ENCODE results near the gene KCTD7. TPM values are rescaled to one million over a fixed set of nuclear protein-coding genes. Genes with fewer than 3 reads are reported as not detected.
"Not testable (repeated sequence)": the region's sequence is repeated elsewhere in the genome, so short reads cannot be mapped to it uniquely, and the experiment has no call there.

The KCTD7 gene
- total and polyA plus RNA-seq, 4 experiments from 2014 or later, result 10.1 to 63.8 (median 39.7) TPM

DNA sequence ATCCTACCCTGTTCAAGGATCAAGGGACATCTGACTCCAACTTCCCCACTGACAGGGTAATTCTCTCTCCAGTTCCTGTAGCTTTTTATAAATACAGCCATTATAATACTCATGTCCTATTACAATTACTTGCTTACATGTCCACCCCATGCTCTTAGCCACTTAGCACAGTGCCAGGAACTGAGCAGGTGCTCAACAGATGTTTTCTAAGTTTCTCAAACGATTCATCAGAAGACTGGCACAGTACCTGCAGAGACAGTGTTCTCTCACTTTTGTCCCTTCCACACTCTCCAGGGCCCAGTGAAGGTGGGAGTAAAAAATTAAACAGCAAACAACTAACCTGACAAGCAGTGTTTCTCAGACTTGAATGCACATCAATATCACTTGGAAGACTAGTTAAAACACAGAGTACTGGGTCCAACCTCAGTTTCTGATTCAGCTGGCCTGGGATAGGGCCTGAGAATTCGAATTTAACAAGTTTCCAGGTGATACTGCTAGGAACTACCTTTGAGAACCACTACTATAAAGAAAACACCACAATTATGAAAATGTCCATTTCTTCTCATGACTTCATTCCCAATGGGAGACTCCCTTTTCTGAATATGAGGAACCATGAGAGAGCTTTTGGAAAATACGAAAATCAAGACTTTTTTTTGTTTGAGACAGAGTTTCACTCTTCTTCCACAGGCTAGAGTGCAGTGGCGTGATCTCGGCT is 39.7 kb upstream of the KCTD7 start:
- H3K9me3 ChIP-seq (ENCODE audit: control insufficient read depth in 1 of 2, low read length in 2 of 2); H3K4me3 ChIP-seq (ENCODE audit: low read length in 2 of 2); CTCF ChIA-PET (ENCODE audit: partially characterized antibody); H3K27me3 Mint-ChIP-seq; H3K36me3 ChIP-seq (ENCODE audit: insufficient read depth, low read length); DNase-seq; H3K9me3 Mint-ChIP-seq; H3K27me3 ChIP-seq (ENCODE audit: insufficient read depth, low read length); H3K27ac ChIP-seq (ENCODE audit: low read depth, low read length): not testable (repeated sequence)
- Mint-ChIP-seq H3K4me1 (peaks cover 39 to 80% (median 58%) of the 10 kb centered on the region in 4 donors), H3K27ac (peak overlapping the region in 6 of 7 donors; percentile 22 to 72 (median 42)), H3K4me3 (peak overlapping the region in 6 of 8 donors; percentile 15 to 98 (median 55)), H3K36me3 (peaks cover 4 to 19% of the 10 kb centered on the region in 2 donors)
- H3K4me1 ChIP-seq (ENCODE audit: insufficient read depth, low read length), result peaks cover 56% of the 10 kb centered on the region
- POLR2A ChIA-PET (ENCODE audit: partially characterized antibody), result interaction anchor here (1.2 kb wide), 1 partner anchor 40 kb away, joined by 3 read pairs; the partner anchor contains the start of gene KCTD7
- intact Hi-C loops (cut with micrococcal nuclease), result loop anchor here (2.0 kb wide), 1 partner anchor 110 kb away; no protein-coding TSS in a partner anchor

DNA sequence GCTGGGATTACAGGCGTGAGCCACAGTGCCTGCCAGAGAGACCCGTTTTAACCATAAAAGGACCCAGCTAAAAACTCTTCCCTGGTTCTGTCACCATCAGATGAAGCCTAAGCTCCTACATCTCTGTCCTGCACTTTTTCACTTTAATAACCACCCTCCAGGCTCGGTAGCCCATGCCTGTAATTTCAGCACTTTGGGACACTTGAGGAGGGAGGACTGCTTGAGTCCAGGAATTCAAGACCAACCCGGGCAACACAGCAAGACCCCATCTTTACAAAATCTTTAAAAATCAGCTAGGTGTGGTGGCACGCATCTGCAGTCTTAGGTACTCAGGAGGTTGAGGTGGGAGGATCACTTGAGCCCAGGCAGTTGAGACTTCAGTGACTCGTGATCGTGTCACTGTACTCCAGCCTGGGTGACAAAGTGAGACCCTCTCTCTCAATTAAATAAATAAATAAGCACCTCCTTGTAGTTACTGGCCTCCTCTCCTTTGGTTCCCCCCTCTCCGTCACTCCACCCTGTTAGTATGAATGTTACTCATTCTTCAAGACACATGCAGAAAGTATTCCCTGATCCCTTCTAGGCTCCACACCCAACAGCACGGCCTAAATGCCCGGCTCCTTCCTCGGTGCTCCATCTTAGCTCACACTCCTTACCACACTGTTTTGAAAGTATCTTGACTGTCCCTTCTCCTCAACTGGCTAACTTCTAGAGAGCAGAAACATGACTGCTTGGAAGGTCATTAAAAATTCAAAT is 38.2 kb upstream of the KCTD7 start:
- DNase-seq; H3K27me3 ChIP-seq (ENCODE audit: insufficient read depth, low read length); CTCF ChIA-PET (ENCODE audit: partially characterized antibody); H3K36me3 ChIP-seq (ENCODE audit: insufficient read depth, low read length); intact Hi-C loops (cut with micrococcal nuclease); H3K27me3 Mint-ChIP-seq; H3K4me3 ChIP-seq (ENCODE audit: low read length in 2 of 2); H3K9me3 ChIP-seq (ENCODE audit: control insufficient read depth in 1 of 2, low read length in 2 of 2); H3K9me3 Mint-ChIP-seq: not testable (repeated sequence)
- H3K27ac ChIP-seq (ENCODE audit: low read depth, low read length), result peak overlapping the region; percentile 19
- peak overlapping the region; percentile 77 to 99 (median 97) for H3K4me3 Mint-ChIP-seq
- H3K4me1 ChIP-seq (ENCODE audit: insufficient read depth, low read length), result peaks cover 56% of the 10 kb centered on the region
- H3K27ac Mint-ChIP-seq, result peak overlapping the region; percentile 75 to 99 (median 96)
- H3K4me1 Mint-ChIP-seq, result peaks cover 37 to 75% (median 57%) of the 10 kb centered on the region in 4 donors
- peaks cover 0 to 17% of the 10 kb centered on the region in 2 donors for H3K36me3 Mint-ChIP-seq
- POLR2A ChIA-PET (ENCODE audit: partially characterized antibody), result interaction anchor here (1.3 to 3.2 kb wide), 4 partner anchors 40 to 405 kb away, joined by 3 to 19 read pairs (median 10); partner anchors contain the start of gene SBDS

DNA sequence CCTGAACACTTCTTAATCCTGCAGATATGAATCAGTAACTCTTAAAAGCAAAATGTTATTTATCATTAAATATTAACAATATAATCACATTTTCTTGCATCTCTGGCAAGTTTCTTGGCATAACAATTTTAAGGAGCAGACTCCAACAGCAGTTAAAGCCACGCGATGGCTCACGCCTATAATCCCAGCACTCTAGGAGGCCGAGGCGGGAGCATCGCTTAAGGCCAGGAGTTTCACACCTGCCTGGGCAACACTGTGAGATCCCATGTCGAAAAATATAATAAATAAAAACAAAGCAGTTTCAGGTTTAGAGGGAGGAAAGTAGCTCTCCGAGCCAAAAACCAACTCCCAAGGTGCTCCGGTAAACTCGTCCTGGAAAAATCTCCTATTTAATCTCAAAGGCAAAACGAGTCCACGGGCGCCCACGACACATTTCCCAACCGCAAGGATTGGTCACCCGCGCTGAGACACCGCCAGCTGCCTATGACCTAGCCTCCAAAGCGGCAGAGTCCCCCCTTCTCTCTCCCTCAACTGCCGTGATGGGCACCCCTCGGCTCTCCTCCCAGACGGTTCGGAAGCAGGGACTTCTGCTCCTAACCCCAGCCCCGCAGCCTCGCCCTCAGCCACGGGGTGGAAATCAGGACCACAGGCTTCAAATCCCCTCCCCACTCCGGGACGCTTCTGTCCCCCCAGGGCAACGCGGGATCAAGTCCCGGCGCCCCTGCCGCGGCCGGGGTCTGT is 37.5 kb upstream of the KCTD7 start:
- H3K36me3 Mint-ChIP-seq, result peaks cover 0 to 14% of the 10 kb centered on the region in 2 donors
- POLR2A ChIA-PET (ENCODE audit: partially characterized antibody), result interaction anchor here (0.6 to 3.2 kb wide), 7 partner anchors 37 to 404 kb away, joined by 3 to 19 read pairs (median 5); partner anchors contain the start of genes KCTD7, RABGEF1 and SBDS
- H3K27me3 Mint-ChIP-seq; CTCF ChIA-PET (ENCODE audit: partially characterized antibody); H3K9me3 Mint-ChIP-seq; H3K27me3 ChIP-seq (ENCODE audit: insufficient read depth, low read length); H3K9me3 ChIP-seq (ENCODE audit: control insufficient read depth in 1 of 2, low read length in 2 of 2); H3K36me3 ChIP-seq (ENCODE audit: insufficient read depth, low read length); intact Hi-C loops (cut with micrococcal nuclease): not testable (repeated sequence)
- H3K4me3 ChIP-seq (ENCODE audit: low read length in 2 of 2), result peak overlapping the region; percentile 57 to 94
- H3K4me1 ChIP-seq (ENCODE audit: insufficient read depth, low read length), result peaks cover 56% of the 10 kb centered on the region
- peaks cover 33 to 68% (median 52%) of the 10 kb centered on the region in 4 donors for H3K4me1 Mint-ChIP-seq
- DNase-seq, result peak in 3 of 5 donors; percentile 3 to 46 (median 4)
- H3K27ac ChIP-seq (ENCODE audit: low read depth, low read length), result peak overlapping the region; percentile 80
- H3K4me3 Mint-ChIP-seq, result peak overlapping the region; percentile 96 to 99 (median 97)
- H3K27ac Mint-ChIP-seq, result peak overlapping the region; percentile 63 to 99 (median 98)

DNA sequence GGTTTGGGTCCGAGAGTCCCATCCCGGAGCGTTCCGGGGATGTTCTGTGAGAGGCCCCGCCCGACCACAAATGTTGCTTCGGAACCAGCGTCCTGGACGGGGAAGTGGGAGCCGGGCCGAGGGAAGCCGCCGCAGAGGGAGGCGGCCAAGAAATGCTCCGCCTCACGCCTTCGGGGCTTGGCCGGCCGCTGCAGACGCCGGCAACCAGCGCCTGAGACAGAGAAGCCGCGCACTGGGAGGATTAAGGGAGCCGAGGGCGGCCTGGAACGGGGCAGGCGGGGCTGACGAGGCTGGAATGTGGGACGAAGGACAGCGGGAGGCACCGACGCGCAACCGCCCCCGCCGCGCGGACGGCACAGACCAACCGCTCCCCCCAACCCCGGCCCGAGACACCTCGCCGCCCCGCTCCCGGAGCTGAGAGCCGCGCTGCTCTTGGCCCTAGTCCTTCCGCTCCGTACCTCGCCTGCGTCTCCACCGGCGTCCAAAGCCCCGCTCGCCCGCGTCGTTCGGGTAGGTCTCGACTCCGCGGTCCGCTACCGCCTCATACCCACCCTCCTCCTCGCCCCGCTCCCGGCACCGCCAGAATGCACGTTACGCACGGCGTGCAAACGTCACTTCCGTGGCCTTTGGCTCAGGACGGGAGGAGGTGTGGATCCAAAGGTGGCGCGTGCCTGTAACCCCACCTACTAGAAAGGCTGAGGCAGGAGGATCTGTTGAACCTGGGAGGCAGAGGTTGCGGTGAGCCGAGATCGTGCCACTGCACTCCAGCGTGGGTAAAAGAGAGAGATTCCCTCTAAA is 36.7 kb upstream of the KCTD7 start:
- H3K27ac ChIP-seq (ENCODE audit: low read depth, low read length), result peak overlapping the region; percentile 80
- H3K36me3 Mint-ChIP-seq, result peaks cover 0 to 10% of the 10 kb centered on the region in 2 donors
- DNase-seq, result peak; percentile 85 to 93 (median 88)
- POLR2A ChIA-PET (ENCODE audit: partially characterized antibody), result interaction anchor here (0.6 to 3.2 kb wide), 9 partner anchors 36 to 403 kb away, joined by 3 to 19 read pairs (median 5); partner anchors contain the start of genes KCTD7, RABGEF1 and SBDS
- no peaks in the 10 kb centered on the region for H3K36me3 ChIP-seq (ENCODE audit: insufficient read depth, low read length)
- peaks cover 31 to 61% (median 46%) of the 10 kb centered on the region in 4 donors for H3K4me1 Mint-ChIP-seq
- H3K9me3 ChIP-seq (ENCODE audit: control insufficient read depth in 1 of 2, low read length in 2 of 2), result no peaks in the 10 kb centered on the region
- H3K27me3 ChIP-seq (ENCODE audit: insufficient read depth, low read length), result no peaks in the 10 kb centered on the region
- no peaks in the 10 kb centered on the region for H3K9me3 Mint-ChIP-seq
- peak overlapping the region; percentile 57 to 94 for H3K4me3 ChIP-seq (ENCODE audit: low read length in 2 of 2)
- CTCF ChIA-PET (ENCODE audit: partially characterized antibody), result no interaction called here
- peak overlapping the region; percentile 96 to 99 (median 97) for H3K4me3 Mint-ChIP-seq
- no peaks in the 10 kb centered on the region for H3K27me3 Mint-ChIP-seq
- intact Hi-C loops (cut with micrococcal nuclease), result loop anchor here (1.0 kb wide), 4 partner anchors 36 to 148 kb away; partner anchors contain the start of genes KCTD7 and RABGEF1
- H3K27ac Mint-ChIP-seq, result peak overlapping the region; percentile 95 to 99 (median 98)
- peaks cover 48% of the 10 kb centered on the region for H3K4me1 ChIP-seq (ENCODE audit: insufficient read depth, low read length)

DNA sequence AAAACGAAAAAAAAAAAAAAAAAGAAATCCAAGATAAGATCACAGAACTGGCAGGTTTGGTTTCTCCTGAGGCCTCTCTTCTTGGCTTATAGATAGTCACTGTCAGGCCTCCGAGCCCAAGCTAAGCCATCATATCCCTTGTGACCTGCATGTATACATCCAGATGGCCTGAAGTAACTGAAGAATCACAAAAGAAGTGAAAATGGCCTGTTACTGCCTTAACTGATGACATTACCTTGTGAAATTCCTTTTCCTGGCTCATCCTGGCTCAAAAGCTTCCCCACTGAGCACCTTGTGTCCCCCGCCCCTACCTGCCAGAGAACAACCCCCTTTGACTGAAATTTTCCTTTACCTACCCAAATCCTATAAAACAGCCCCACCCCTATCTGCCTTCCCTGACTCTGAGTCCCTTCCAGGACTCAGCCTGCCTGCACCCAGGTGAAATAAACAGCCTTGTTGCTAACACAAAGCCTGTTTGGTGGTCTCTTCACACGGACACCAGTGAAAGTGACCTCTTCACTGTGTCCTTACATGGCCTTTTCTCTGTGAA is 36.0 kb upstream of the KCTD7 start:
- H3K9me3 Mint-ChIP-seq; H3K27me3 Mint-ChIP-seq; CTCF ChIA-PET (ENCODE audit: partially characterized antibody); H3K36me3 Mint-ChIP-seq; H3K36me3 ChIP-seq (ENCODE audit: insufficient read depth, low read length); H3K27me3 ChIP-seq (ENCODE audit: insufficient read depth, low read length); H3K9me3 ChIP-seq (ENCODE audit: control insufficient read depth in 1 of 2, low read length in 2 of 2): not testable (repeated sequence)
- Histone ChIP-seq H3K4me1 (ENCODE audit: insufficient read depth, low read length) (peaks cover 44% of the 10 kb centered on the region), H3K27ac (ENCODE audit: low read depth, low read length) (peak overlapping the region; percentile 80), H3K4me3 (ENCODE audit: low read length in 2 of 2) (peak overlapping the region; percentile 57 to 94)
- peak in 1 of 5 donors; percentile 6 for DNase-seq
- peaks cover 30 to 57% (median 43%) of the 10 kb centered on the region in 4 donors for H3K4me1 Mint-ChIP-seq
- POLR2A ChIA-PET (ENCODE audit: partially characterized antibody), result interaction anchor here (0.9 to 3.2 kb wide), 6 partner anchors 36 to 252 kb away, joined by 3 to 19 read pairs (median 6); partner anchors contain the start of genes KCTD7 and RABGEF1
- intact Hi-C loops (cut with micrococcal nuclease), result loop anchor here (1.0 kb wide), 4 partner anchors 36 to 148 kb away; partner anchors contain the start of genes KCTD7 and RABGEF1
- H3K27ac Mint-ChIP-seq, result peak overlapping the region; percentile 95 to 99 (median 98)
- peak overlapping the region; percentile 96 to 99 (median 97) for H3K4me3 Mint-ChIP-seq

DNA sequence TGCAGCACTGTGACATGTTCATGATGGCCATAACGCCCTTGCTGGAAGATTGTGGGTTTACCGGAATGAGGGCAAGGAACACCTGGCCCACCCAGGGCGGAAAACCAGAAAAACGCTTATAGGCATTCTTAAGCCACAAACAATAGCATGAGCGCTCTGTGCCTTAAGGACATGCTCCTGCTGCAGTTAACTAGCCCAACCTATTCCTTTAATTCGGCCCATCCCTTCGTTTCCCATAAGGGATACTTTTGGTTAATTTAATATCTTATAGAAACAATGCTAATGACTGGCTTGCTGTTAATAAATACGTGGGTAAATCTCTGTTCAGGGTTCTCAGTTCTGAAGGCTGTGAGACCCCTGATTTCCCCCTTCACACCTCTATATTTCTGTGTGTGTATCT is 34.6 kb upstream of the KCTD7 start:
- H3K4me3 ChIP-seq (ENCODE audit: low read length in 2 of 2); H3K9me3 Mint-ChIP-seq; H3K27me3 Mint-ChIP-seq; H3K36me3 Mint-ChIP-seq; H3K27me3 ChIP-seq (ENCODE audit: insufficient read depth, low read length); intact Hi-C loops (cut with micrococcal nuclease); H3K9me3 ChIP-seq (ENCODE audit: control insufficient read depth in 1 of 2, low read length in 2 of 2); H3K27ac ChIP-seq (ENCODE audit: low read depth, low read length); DNase-seq; H3K36me3 ChIP-seq (ENCODE audit: insufficient read depth, low read length): not testable (repeated sequence)
- H3K4me3 Mint-ChIP-seq, result peak overlapping the region in 4 of 8 donors; percentile 9 to 44 (median 19)
- H3K4me1 Mint-ChIP-seq, result peaks cover 22 to 48% (median 35%) of the 10 kb centered on the region in 4 donors
- CTCF ChIA-PET (ENCODE audit: partially characterized antibody), result interaction anchor here (1.4 kb wide), 1 partner anchor 60 kb away, joined by 3 read pairs; no protein-coding TSS in a partner anchor
- peak overlapping the region in 5 of 7 donors; percentile 42 to 86 (median 74) for H3K27ac Mint-ChIP-seq
- peaks cover 34% of the 10 kb centered on the region for H3K4me1 ChIP-seq (ENCODE audit: insufficient read depth, low read length)
- POLR2A ChIA-PET (ENCODE audit: partially characterized antibody), result interaction anchor here (1.6 kb wide), 1 partner anchor 34 kb away, joined by 6 read pairs; the partner anchor contains the start of gene KCTD7
